GM12892 (cell line): ENCODE measurements around the gene PNMA8B.

Experiments used
- POLR2AphosphoS5 ChIP-seq: IDR thresholded peaks from 2 replicates; pipeline ENCODE4 v1.6.1; 2011; ENCODE audit warnings: low read depth, low read length, control low read depth
- TAF1 ChIP-seq: IDR thresholded peaks from 2 replicates; pipeline ENCODE4 v1.6.1; 2011; ENCODE audit warnings: low read depth, mild to moderate bottlenecking, control low read depth, low read length, borderline replicate concordance

DNA sequence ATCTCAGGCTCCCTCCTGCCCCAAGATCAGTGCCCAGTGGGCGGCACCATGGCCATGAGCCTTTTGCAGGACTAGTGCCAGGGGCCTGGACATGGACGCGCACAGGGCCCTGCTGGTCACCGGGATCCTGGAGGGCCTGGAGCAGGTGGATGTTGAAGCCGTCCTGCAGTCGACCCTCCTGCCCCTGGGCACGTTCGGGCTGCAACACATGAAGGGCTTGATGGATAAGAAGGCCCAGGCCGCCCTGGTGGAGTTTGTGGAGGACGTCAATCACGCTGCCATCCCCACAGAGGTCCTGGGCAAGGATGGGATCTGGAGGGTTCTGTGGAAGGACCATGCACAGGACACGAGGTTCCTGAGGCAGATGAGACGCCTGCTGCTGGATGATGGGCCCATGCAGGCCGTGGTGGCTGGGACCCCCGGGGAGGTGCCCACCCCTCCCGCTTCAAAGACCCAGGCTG is 38.0 kb upstream of the PNMA8B start:
- TF ChIP-seq POLR2AphosphoS5 = no peak
- no peak for TF ChIP-seq TAF1
